HepG2 (cell line): ENCODE data around the gene KCNH1. TPM values are rescaled to one million over a fixed set of nuclear protein-coding genes. Genes with fewer than 3 reads are reported as not detected.

Source experiments
- ATAC-seq: fragments of 200-7000 bp; cut with Tn5 transposase; 3 replicates; pipeline ENCODE4 v1.9.1; 2020; ENCODE audit warnings: mild to moderate bottlenecking, moderate library complexity
- BruUV-seq: library from RNA; stranded (reverse); fragments of 400-500 nt; replicated peaks from 2 replicates; lab custom pipeline; 2021; lab: Mats Ljungman, UMichigan
- CTCF ChIA-PET: fragments of 300-600 bp; formaldehyde crosslinking; extraction: SDS; loops from one replicate; lab custom pipeline; 2021; ENCODE audit warnings: low total read pairs, inconsistent platforms, low intra/inter-chr PET ratio; lab: Yijun Ruan, JAX
- POLR2A ChIA-PET: fragments of 350-600 bp; sonication (Branson Sonifier 250); formaldehyde crosslinking; loops from one replicate; lab custom pipeline; 2020; ENCODE audit warnings: antibody characterized with exemption, inconsistent platforms; lab: Yijun Ruan, JAX
- DNase-seq: peaks from one replicate; pipeline ENCODE4 v3.0.0-alpha.2; 2015; ENCODE audit warnings: low spot score
- FAIRE-seq: peaks from 3 replicates; lab custom pipeline; 2011; peaks lifted over from hg19 to GRCh38; lab: Jason Lieb, UNC
- H2AFZ ChIP-seq: one replicate; pipeline ENCODE4 v1.6.1; 2011; ENCODE audit warnings: low read length, inconsistent platforms
- H3K27ac ChIP-seq: fragments of 300-600 bp; 3 replicates; pipeline ENCODE4 v1.8.0; 2011; ENCODE audit warnings: mixed run types, mild to moderate bottlenecking, mixed read lengths, low read length, inconsistent platforms; ENCODE audit not compliant: insufficient read depth; ENCODE audit errors: extremely low read length
- H3K27me3 ChIP-seq, 2 experiments: fragments of 200-600 bp in 1 of 2; 2 replicates in 1 of 2; 3 replicates in 1 of 2; pipeline versions ENCODE4 v1.6.0 to v1.8.0; 2011; ENCODE audit warnings: low read length in 2 of 2, mild to moderate bottlenecking in 2 of 2, moderate library complexity in 2 of 2, inconsistent platforms in 1 of 2; ENCODE audit not compliant: insufficient read depth in 2 of 2, control insufficient read depth in 1 of 2
- H3K36me3 ChIP-seq, 2 experiments: fragments of 200-600 bp in 1 of 2; replicated peaks in 1 of 2; 2 replicates in 1 of 2; 3 replicates in 1 of 2; pipeline versions ENCODE4 v1.5.1 to v1.8.0; 2011; ENCODE audit warnings: low read length in 2 of 2, inconsistent platforms in 1 of 2; ENCODE audit not compliant: insufficient read depth in 2 of 2, control insufficient read depth in 1 of 2
- H3K4me1 ChIP-seq: 2 replicates; pipeline ENCODE4 v1.5.1; 2012; ENCODE audit warnings: low read length, inconsistent platforms; ENCODE audit not compliant: insufficient read depth
- H3K4me2 ChIP-seq: 2 replicates; pipeline ENCODE4 v1.6.0; 2011; ENCODE audit warnings: low read depth, low read length, inconsistent platforms
- H3K4me3 ChIP-seq, 3 experiments: fragments of 200-600 bp in 1 of 3; sonication (generic), shearing (Covaris generic) in 1 of 3; replicated peaks in 1 of 3; 2 replicates each; pipeline ENCODE4 v1.5.1; 2011 to 2016; ENCODE audit warnings: low read length in 3 of 3, inconsistent platforms in 2 of 3, low read depth in 2 of 3, mild to moderate bottlenecking in 2 of 3, control low read depth in 1 of 3, mixed read lengths in 1 of 3; ENCODE audit not compliant: insufficient read depth in 1 of 3
- H3K79me2 ChIP-seq: one replicate; pipeline ENCODE4 v1.6.1; 2011; ENCODE audit warnings: low read length, inconsistent platforms; ENCODE audit not compliant: insufficient read depth
- H3K9ac ChIP-seq: 2 replicates; pipeline ENCODE4 v1.6.0; 2011; ENCODE audit warnings: mild to moderate bottlenecking, low read depth, low read length, inconsistent platforms; ENCODE audit not compliant: insufficient read depth
- H3K9me3 ChIP-seq: 2 replicates; pipeline ENCODE4 v1.5.1; 2012; ENCODE audit warnings: mild to moderate bottlenecking, low read length
- H4K20me1 ChIP-seq: 2 replicates; pipeline ENCODE4 v1.6.0; 2011; ENCODE audit warnings: inconsistent platforms, mild to moderate bottlenecking, low read length, moderate library complexity; ENCODE audit not compliant: insufficient read depth
- CEBPZ ChIP-seq: IDR thresholded peaks from 2 replicates; pipeline ENCODE4 v1.6.1; 2012; ENCODE audit warnings: low read length, improper control_type of control experiment
- CREB3 ChIP-seq: sonication (generic); formaldehyde crosslinking; IDR thresholded peaks from 2 replicates; pipeline ENCODE4 v1.5.0; 2020; ENCODE audit warnings: missing genetic modification reagents
- FOXO4 ChIP-seq: sonication (generic); formaldehyde crosslinking; conservative IDR thresholded peaks from 2 replicates; pipeline ENCODE4 v1.8.1; 2023; ENCODE audit warnings: missing genetic modification reagents
- HNRNPLL ChIP-seq: fragments of 200-400 bp; formaldehyde crosslinking; IDR thresholded peaks from 2 replicates; pipeline ENCODE4 v1.6.1; 2017; ENCODE audit warnings: mild to moderate bottlenecking, low read depth, low read length; ENCODE audit not compliant: poor library complexity, severe bottlenecking
- HOXA5 ChIP-seq: sonication (generic); formaldehyde crosslinking; IDR thresholded peaks from 2 replicates; pipeline ENCODE4 v1.4.0; 2020; ENCODE audit warnings: missing genetic modification reagents
- MLX ChIP-seq: IDR thresholded peaks from 2 replicates; pipeline ENCODE4 v1.6.1; 2016
- MXD4 ChIP-seq: IDR thresholded peaks from 2 replicates; pipeline ENCODE4 v1.6.1; 2016; ENCODE audit warnings: mild to moderate bottlenecking, missing biosample characterization, missing genetic modification reagents
- NBN ChIP-seq: fragments of 450-650 bp; conservative IDR thresholded peaks from 2 replicates; pipeline ENCODE4 v1.6.1; 2017
- NKX3-1 ChIP-seq: sonication (generic); formaldehyde crosslinking; IDR thresholded peaks from 2 replicates; pipeline ENCODE4 v1.5.0; 2020; ENCODE audit warnings: missing genetic modification reagents
- PLSCR1 ChIP-seq: sonication (generic); formaldehyde crosslinking; IDR thresholded peaks from 2 replicates; pipeline ENCODE4 v1.5.0; 2020; ENCODE audit warnings: missing genetic modification reagents, mild to moderate bottlenecking, borderline replicate concordance
- TOPORS ChIP-seq: sonication (generic); formaldehyde crosslinking; IDR thresholded peaks from 2 replicates; pipeline ENCODE4 v1.8.0; 2023; ENCODE audit warnings: mild to moderate bottlenecking, missing genetic modification reagents
- ZMAT3 ChIP-seq: sonication (generic); formaldehyde crosslinking; conservative IDR thresholded peaks from 2 replicates; pipeline ENCODE4 v1.7.0; 2021; ENCODE audit warnings: missing genetic modification reagents
- ZNF17 ChIP-seq: sonication (generic); formaldehyde crosslinking; IDR thresholded peaks from 2 replicates; pipeline ENCODE4 v1.5.0; 2020; ENCODE audit warnings: mild to moderate bottlenecking, missing genetic modification reagents
- ZNF446 ChIP-seq: sonication (generic); formaldehyde crosslinking; IDR thresholded peaks from 2 replicates; pipeline ENCODE4 v1.5.0; 2020; ENCODE audit warnings: mild to moderate bottlenecking, missing genetic modification reagents
- ZNF496 ChIP-seq: sonication (generic); formaldehyde crosslinking; IDR thresholded peaks from 2 replicates; pipeline ENCODE4 v1.8.1; 2023; ENCODE audit warnings: mild to moderate bottlenecking, moderate library complexity, missing genetic modification reagents; ENCODE audit not compliant: insufficient replicate concordance
- WGBS: methylation state at CpG from one replicate; pipeline ENCODE4 v1.1.6; 2017; ENCODE audit warnings: low lambda C conversion rate; 5-methylcytosine and 5-hydroxymethylcytosine counted together
- in situ Hi-C: cut with HindIII; loops from 2 replicates; pipeline ENCODE4 v1.10.0; 2017; ENCODE audit warnings: low pct_unique_long_range_greater_than_20kb; ENCODE audit not compliant: extremely low pct_ligation_motif_present
- intact Hi-C: fragments of 100-400 bp; cut with micrococcal nuclease; formaldehyde crosslinking; loops from one replicate; pipeline ENCODE4 v1.10.0; 2022; ENCODE audit not compliant: unreplicated experiment
- polyA plus RNA-seq, 8 experiments: library from polyadenylated mRNA; depleted of rRNA in 3 of 8; stranded (reverse) in 7 of 8; unstranded in 1 of 8; fragments of >200 nt; fragmentation: Illumina TruSeq in 4 of 8; extraction: Trizol in 4 of 8; gene quantifications; 2 replicates each; pipeline versions ENCODE4 v1.2.1 to v1.2.3, GENCODE V29; 2011 to 2016; ENCODE audit warnings: low read depth in 4 of 8, missing spikeins in 1 of 8, mixed read lengths in 1 of 8; ENCODE audit not compliant: insufficient read depth in 1 of 8
- total RNA-seq, 5 experiments: library from RNA; depleted of rRNA; stranded (reverse); fragments of >200 nt; fragmentation: Illumina TruSeq; extraction: Trizol; gene quantifications; 2 replicates each; pipeline ENCODE4 v1.2.3, GENCODE V29; 2016; ENCODE audit warnings: low read depth in 1 of 5

Gene KCNH1
- total and polyA plus RNA-seq, 2 of the 13 experiments (the other 11 are each of a cell fraction or from before 2014, with no cell fraction given) = not detected

GRCh38 chr1:210746024-210746731 is 387.8 kb downstream of the KCNH1 start:
- H3K4me3 ChIP-seq = no peak overlapping the region
- in situ Hi-C loops = no loop called here
- H2AFZ ChIP-seq = no peak overlapping the region
- H3K79me2 ChIP-seq = no peaks in the 10 kb centered on the region
- ChIA-PET CTCF (no interaction called here), POLR2A (no interaction called here)
- DNase-seq = no peak
- intact Hi-C loops = no loop called here
- H3K9me3 ChIP-seq = no peaks in the 10 kb centered on the region
- no peaks in the 10 kb centered on the region for H3K36me3 ChIP-seq
- no peak for TF ChIP-seq ZNF17 (CRISPR knock-in tag)
- TF ChIP-seq NKX3-1 (CRISPR knock-in tag) = no peak
- no peak for TF ChIP-seq ZMAT3 (CRISPR knock-in tag)
- TF ChIP-seq CREB3 (CRISPR knock-in tag) = no peak
- TF ChIP-seq MLX (CRISPR knock-in tag) = no peak
- TF ChIP-seq PLSCR1 (CRISPR knock-in tag) = no peak
- TF ChIP-seq HNRNPLL = no peak
- TF ChIP-seq HOXA5 = no peak
- no peak for TF ChIP-seq ZNF496 (CRISPR knock-in tag)
- no peak for TF ChIP-seq ZNF446
- TF ChIP-seq NBN = no peak
- no peak for TF ChIP-seq MXD4 (CRISPR knock-in tag)
- no peak for TF ChIP-seq TOPORS (CRISPR knock-in tag)
- TF ChIP-seq CEBPZ = no peak
- no peak for TF ChIP-seq FOXO4
- no peak for FAIRE-seq
- H4K20me1 ChIP-seq = no peaks in the 10 kb centered on the region
- H3K4me2 ChIP-seq = no peak overlapping the region
- H3K27ac ChIP-seq = no peak overlapping the region
- no peak for ATAC-seq
- no peaks in the 10 kb centered on the region for H3K27me3 ChIP-seq
- BruUV-seq = no TSS peak
- WGBS = 42% methylated on average over 3 of the region's 3 CpGs
- no peak overlapping the region for H3K9ac ChIP-seq
- no peaks in the 10 kb centered on the region for H3K4me1 ChIP-seq
